HEK293 (cell line): ENCODE results near the gene CEP112.
"Not testable (repeated sequence)": the region's sequence is repeated elsewhere in the genome, so short reads cannot be mapped to it uniquely, and the experiment has no call there.

Experiments
- CTCF ChIA-PET: fragments of 350-600 bp; formaldehyde crosslinking; extraction: SDS; loops from one replicate; lab custom pipeline; 2021; ENCODE audit warnings: antibody characterized with exemption; lab: Yijun Ruan, JAX
- POLR2A ChIA-PET: fragments of 300-600 bp; formaldehyde crosslinking; extraction: SDS; loops from one replicate; lab custom pipeline; 2020; ENCODE audit warnings: antibody characterized with exemption, inconsistent platforms; lab: Yijun Ruan, JAX
- H3K27ac ChIP-seq: fragments of 200-500 bp; sonication (Bioruptor generic); 2 replicates; pipeline ENCODE4 v1.5.1; 2014; ENCODE audit warnings: low read depth, low read length, control low read depth, inconsistent platforms; ENCODE audit errors: extremely low read depth
- H3K36me3 ChIP-seq, 2 experiments: fragments of 200-500 bp in 1 of 2; sonication (Bioruptor generic) in 1 of 2; 1 replicate in 1 of 2; 2 replicates in 1 of 2; pipeline ENCODE4 v1.5.1; 2014 to 2017; ENCODE audit warnings: inconsistent platforms in 2 of 2, low read length in 2 of 2; ENCODE audit not compliant: control insufficient read depth in 2 of 2, insufficient read depth in 1 of 2
- H3K4me1 ChIP-seq: fragments of 200-500 bp; sonication (Bioruptor generic); 2 replicates; pipeline ENCODE4 v1.5.1; 2014; ENCODE audit warnings: mild to moderate bottlenecking, low read length, inconsistent platforms; ENCODE audit not compliant: control insufficient read depth, insufficient read depth
- H3K4me3 ChIP-seq: 2 replicates; pipeline ENCODE4 v1.5.1; 2011; ENCODE audit warnings: low read depth, mild to moderate bottlenecking, control low read depth, low read length, moderate library complexity
- H3K9me3 ChIP-seq: fragments of 200-500 bp; sonication (Bioruptor generic); 2 replicates; pipeline ENCODE4 v1.5.1; 2014; ENCODE audit warnings: low read depth, low read length, inconsistent platforms; ENCODE audit not compliant: control insufficient read depth, insufficient read depth
- GLIS2 ChIP-seq: fragments of 450-650 bp; formaldehyde crosslinking; IDR thresholded peaks from 2 replicates; pipeline ENCODE4 v1.5.1; 2016; ENCODE audit warnings: missing biosample characterization, missing genetic modification characterization
- SETDB1 ChIP-seq: IDR thresholded peaks from one replicate; pipeline ENCODE4 v1.6.1; 2017; ENCODE audit warnings: mild to moderate bottlenecking, low read length, moderate library complexity, mixed read lengths; ENCODE audit not compliant: insufficient read length
- TCF7L2 ChIP-seq: IDR thresholded peaks from 2 replicates; pipeline ENCODE4 v1.6.1; 2011; ENCODE audit warnings: low read depth, mild to moderate bottlenecking, inconsistent platforms, low read length, moderate library complexity, borderline replicate concordance
- ZBTB20 ChIP-seq: fragments of 450-650 bp; formaldehyde crosslinking; IDR thresholded peaks from 2 replicates; pipeline ENCODE4 v1.5.1; 2016; ENCODE audit warnings: missing biosample characterization, missing genetic modification characterization
- ZBTB7A ChIP-seq: fragments of 450-650 bp; formaldehyde crosslinking; IDR thresholded peaks from 2 replicates; pipeline ENCODE4 v1.5.1; 2016; ENCODE audit warnings: low read depth, missing biosample characterization, missing genetic modification characterization
- ZFP3 ChIP-seq: fragments of 450-650 bp; formaldehyde crosslinking; IDR thresholded peaks from 2 replicates; pipeline ENCODE4 v1.5.1; 2016; ENCODE audit warnings: low read depth, missing biosample characterization, missing genetic modification characterization
- ZIC2 ChIP-seq: fragments of 450-650 bp; formaldehyde crosslinking; IDR thresholded peaks from 2 replicates; pipeline ENCODE4 v1.5.1; 2016; ENCODE audit warnings: missing biosample characterization, missing genetic modification characterization
- ZNF211 ChIP-seq: fragments of 450-650 bp; formaldehyde crosslinking; IDR thresholded peaks from 2 replicates; pipeline ENCODE4 v1.5.1; 2016; ENCODE audit warnings: low read depth, missing biosample characterization, missing genetic modification characterization
- ZNF239 ChIP-seq: fragments of 450-650 bp; formaldehyde crosslinking; IDR thresholded peaks from 2 replicates; pipeline ENCODE4 v1.5.1; 2016; ENCODE audit warnings: missing biosample characterization, missing genetic modification characterization
- ZNF280C ChIP-seq: fragments of 450-650 bp; formaldehyde crosslinking; IDR thresholded peaks from 2 replicates; pipeline ENCODE4 v1.5.1; 2016; ENCODE audit warnings: missing biosample characterization, missing genetic modification characterization
- ZNF341 ChIP-seq: fragments of 450-650 bp; formaldehyde crosslinking; IDR thresholded peaks from 2 replicates; pipeline ENCODE4; 2016; ENCODE audit warnings: low read depth, missing biosample characterization, missing genetic modification characterization
- ZNF391 ChIP-seq: fragments of 450-650 bp; formaldehyde crosslinking; IDR thresholded peaks from 2 replicates; pipeline ENCODE4 v1.5.1; 2016; ENCODE audit warnings: low read depth, missing biosample characterization, missing genetic modification characterization, borderline replicate concordance
- ZNF626 ChIP-seq: fragments of 450-650 bp; sonication (Bioruptor Pico); formaldehyde crosslinking; IDR thresholded peaks from 2 replicates; pipeline ENCODE4 v1.5.1; 2018; ENCODE audit warnings: missing biosample characterization, missing genetic modification characterization, inconsistent platforms
- ZNF654 ChIP-seq: fragments of 450-650 bp; formaldehyde crosslinking; IDR thresholded peaks from 2 replicates; pipeline ENCODE4 v1.5.1; 2016; ENCODE audit warnings: low read depth, missing biosample characterization, missing genetic modification characterization
- ZNF660 ChIP-seq: fragments of 450-650 bp; IDR thresholded peaks from 2 replicates; pipeline ENCODE4 v1.5.1; 2018; ENCODE audit warnings: missing biosample characterization, mild to moderate bottlenecking, missing genetic modification characterization
- ZNF768 ChIP-seq: fragments of 450-650 bp; formaldehyde crosslinking; IDR thresholded peaks from 2 replicates; pipeline ENCODE4 v1.5.1; 2018; ENCODE audit warnings: missing biosample characterization, mild to moderate bottlenecking, missing genetic modification characterization
- ZNF785 ChIP-seq: fragments of 450-650 bp; formaldehyde crosslinking; IDR thresholded peaks from 2 replicates; pipeline ENCODE4 v1.5.1; 2016; ENCODE audit warnings: missing biosample characterization, missing genetic modification characterization
- ZNF830 ChIP-seq: fragments of 450-650 bp; IDR thresholded peaks from 2 replicates; pipeline ENCODE4 v1.5.0; 2018; ENCODE audit warnings: missing biosample characterization, missing genetic modification characterization, low read depth, mild to moderate bottlenecking, moderate library complexity
- ZSCAN5A ChIP-seq: fragments of 450-650 bp; formaldehyde crosslinking; IDR thresholded peaks from 2 replicates; pipeline ENCODE4 v1.5.1; 2016; ENCODE audit warnings: missing biosample characterization, missing genetic modification characterization
- ZXDB ChIP-seq: fragments of 450-650 bp; formaldehyde crosslinking; IDR thresholded peaks from 2 replicates; pipeline ENCODE4 v1.5.1; 2016; ENCODE audit warnings: missing biosample characterization, missing genetic modification characterization
- TF ChIP-seq, protein P1 (sequence below): fragments of 450-650 bp; formaldehyde crosslinking; IDR thresholded peaks from 2 replicates; pipeline ENCODE4 v1.5.1; 2016; ENCODE audit warnings: missing biosample characterization, missing genetic modification characterization, borderline replicate concordance
- TF ChIP-seq, protein P2 (sequence below): fragments of 450-650 bp; formaldehyde crosslinking; IDR thresholded peaks from 2 replicates; pipeline ENCODE4 v1.5.1; 2016; ENCODE audit warnings: missing biosample characterization, missing genetic modification characterization

Gene CEP112

DNA sequence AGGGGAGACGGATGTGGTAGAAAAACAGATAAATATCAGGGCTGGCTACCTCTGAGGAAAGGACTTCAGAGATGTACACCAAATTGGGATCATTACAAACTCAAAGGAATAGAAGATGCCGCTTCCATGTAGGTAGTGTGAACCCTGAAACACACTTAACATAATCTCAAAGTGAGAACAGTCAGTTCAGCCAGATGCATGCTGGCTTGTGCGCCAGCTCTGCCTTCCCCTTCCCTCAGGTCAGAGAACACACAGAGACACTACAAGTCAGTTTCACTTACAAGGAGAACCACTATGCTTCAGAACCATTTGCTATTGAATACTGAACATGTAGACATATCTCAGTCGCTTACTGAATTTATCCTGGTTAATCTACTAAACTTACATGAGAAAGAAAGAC is 454.5 kb downstream of the CEP112 start:
- POLR2A ChIA-PET, result no interaction called here
- H3K9me3 ChIP-seq, result no peaks in the 10 kb centered on the region
- TF ChIP-seq ZNF768 (tag by site-specific recombination) (no peak), ZXDB (tag by site-specific recombination) (no peak), ZFP3 (tag by site-specific recombination) (no peak), ZNF211 (no peak), ZBTB20 (tag by site-specific recombination) (no peak), SETDB1 (no peak), ZNF785 (tag by site-specific recombination) (no peak), ZNF626 (tag by site-specific recombination) (no peak), ZNF654 (no peak), ZIC2 (tag by site-specific recombination) (no peak), ZNF341 (tag by site-specific recombination) (no peak), TCF7L2 (no peak), ZNF660 (tag by site-specific recombination) (no peak), ZBTB7A (no peak), ZNF830 (tag by site-specific recombination) (no peak), ZNF280C (tag by site-specific recombination) (no peak)
- TF ChIP-seq, protein P1, sequence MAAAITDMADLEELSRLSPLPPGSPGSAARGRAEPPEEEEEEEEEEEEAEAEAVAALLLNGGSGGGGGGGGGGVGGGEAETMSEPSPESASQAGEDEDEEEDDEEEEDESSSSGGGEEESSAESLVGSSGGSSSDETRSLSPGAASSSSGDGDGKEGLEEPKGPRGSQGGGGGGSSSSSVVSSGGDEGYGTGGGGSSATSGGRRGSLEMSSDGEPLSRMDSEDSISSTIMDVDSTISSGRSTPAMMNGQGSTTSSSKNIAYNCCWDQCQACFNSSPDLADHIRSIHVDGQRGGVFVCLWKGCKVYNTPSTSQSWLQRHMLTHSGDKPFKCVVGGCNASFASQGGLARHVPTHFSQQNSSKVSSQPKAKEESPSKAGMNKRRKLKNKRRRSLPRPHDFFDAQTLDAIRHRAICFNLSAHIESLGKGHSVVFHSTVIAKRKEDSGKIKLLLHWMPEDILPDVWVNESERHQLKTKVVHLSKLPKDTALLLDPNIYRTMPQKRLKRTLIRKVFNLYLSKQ, result no peak
- CTCF ChIA-PET, result interaction anchor here (0.5 kb wide), 1 partner anchor 113 kb away, joined by 3 read pairs; no protein-coding TSS in a partner anchor
- H3K27ac ChIP-seq, result no peak overlapping the region
- H3K4me1 ChIP-seq, result no peaks in the 10 kb centered on the region
- no peak overlapping the region for H3K4me3 ChIP-seq
- H3K36me3 ChIP-seq, result peaks cover 0 to 4% of the 10 kb centered on the region in 2 experiments; a peak in 1 of 3 replicates

GRCh38 chr17:65733314-65733713 is 458.6 kb downstream of the CEP112 start:
- Histone ChIP-seq H3K4me3 (no peak overlapping the region), H3K4me1 (no peaks in the 10 kb centered on the region), H3K36me3 (no peaks in the 10 kb centered on the region), H3K27ac (no peak overlapping the region), H3K9me3 (no peaks in the 10 kb centered on the region)
- ChIA-PET POLR2A (no interaction called here), CTCF (interaction anchor here (1.5 kb wide), 1 partner anchor 64 kb away, joined by 3 read pairs; no protein-coding TSS in a partner anchor)
- TF ChIP-seq, protein P2, sequence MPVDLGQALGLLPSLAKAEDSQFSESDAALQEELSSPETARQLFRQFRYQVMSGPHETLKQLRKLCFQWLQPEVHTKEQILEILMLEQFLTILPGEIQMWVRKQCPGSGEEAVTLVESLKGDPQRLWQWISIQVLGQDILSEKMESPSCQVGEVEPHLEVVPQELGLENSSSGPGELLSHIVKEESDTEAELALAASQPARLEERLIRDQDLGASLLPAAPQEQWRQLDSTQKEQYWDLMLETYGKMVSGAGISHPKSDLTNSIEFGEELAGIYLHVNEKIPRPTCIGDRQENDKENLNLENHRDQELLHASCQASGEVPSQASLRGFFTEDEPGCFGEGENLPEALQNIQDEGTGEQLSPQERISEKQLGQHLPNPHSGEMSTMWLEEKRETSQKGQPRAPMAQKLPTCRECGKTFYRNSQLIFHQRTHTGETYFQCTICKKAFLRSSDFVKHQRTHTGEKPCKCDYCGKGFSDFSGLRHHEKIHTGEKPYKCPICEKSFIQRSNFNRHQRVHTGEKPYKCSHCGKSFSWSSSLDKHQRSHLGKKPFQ, result no peak
- TF ChIP-seq ZSCAN5A, result no peak
- TF ChIP-seq ZNF391 (tag by site-specific recombination), result no peak
- TF ChIP-seq GLIS2 (tag by site-specific recombination), result no peak
- no peak for TF ChIP-seq ZNF239
- TF ChIP-seq ZNF768 (tag by site-specific recombination), result no peak

DNA sequence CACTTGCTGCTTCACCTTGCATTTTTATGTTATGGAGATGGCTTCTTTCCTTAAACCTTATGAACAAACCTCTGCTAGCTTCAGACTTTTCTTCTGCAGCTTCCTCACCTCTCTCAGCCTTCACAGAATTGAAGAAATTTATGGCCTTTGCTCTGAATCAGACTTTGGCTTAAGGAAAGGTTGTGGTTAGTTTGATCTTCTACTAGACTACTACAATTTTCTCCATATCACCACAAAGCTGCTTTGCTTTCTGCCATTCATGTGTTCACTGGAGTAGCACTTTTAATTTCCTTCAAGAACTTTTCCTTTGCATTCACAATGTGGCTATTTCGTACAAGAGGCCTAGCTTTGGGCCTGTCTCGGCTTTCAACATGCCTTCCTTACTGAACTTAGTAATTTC is 459.3 kb downstream of the CEP112 start:
- H3K4me1 ChIP-seq, H3K4me3 ChIP-seq, CTCF ChIA-PET, POLR2A ChIA-PET, H3K9me3 ChIP-seq, H3K27ac ChIP-seq, H3K36me3 ChIP-seq: not testable (repeated sequence)
